Ascending aorta (tissue), 2 donors: Measurements from ENCODE around the gene TREX2. TPM values are rescaled to one million over a fixed set of nuclear protein-coding genes. Genes with fewer than 3 reads are reported as not detected.

ENCODE experiments used
- DNase-seq, 2 donors: peaks; one replicate each; pipeline ENCODE4 v3.0.0-alpha.2; 2019; ENCODE audit warnings: low spot score in 2 of 2
- H3K27ac ChIP-seq, 2 donors: fragments of 200-600 bp; sonication (generic); one replicate each; pipeline ENCODE4 v1.5.1; 2016 to 2017; ENCODE audit warnings: mild to moderate bottlenecking in 1 of 2
- H3K27me3 ChIP-seq: fragments of 200-600 bp; sonication (generic); one replicate; pipeline ENCODE4 v1.5.1; 2017
- H3K36me3 ChIP-seq, 2 donors: fragments of 200-600 bp; sonication (generic); one replicate each; pipeline ENCODE4 v1.5.1; 2016
- H3K4me1 ChIP-seq, 2 donors: fragments of 200-600 bp; sonication (generic); one replicate each; pipeline ENCODE4 v1.5.1; 2016 to 2017; ENCODE audit warnings: mild to moderate bottlenecking in 1 of 2
- H3K4me3 ChIP-seq, 2 donors: fragments of 200-600 bp; sonication (generic); one replicate each; pipeline ENCODE4 v1.5.1; 2016 to 2017; ENCODE audit warnings: mild to moderate bottlenecking in 1 of 2
- H3K9me3 ChIP-seq, 2 donors: fragments of 200-600 bp; sonication (generic); one replicate each; pipeline ENCODE4 v1.5.1; 2016
- CTCF ChIP-seq, 3 experiments: fragments of 200-600 bp in 2 of 3; fragments of 450-650 bp in 1 of 3; sonication (generic) in 2 of 3; IDR thresholded peaks; one replicate each; pipeline ENCODE4 v1.5.1; 2016 to 2019; ENCODE audit warnings: antibody characterized with exemption in 3 of 3, mild to moderate bottlenecking in 1 of 3, moderate library complexity in 1 of 3
- intact Hi-C: fragments of 100-400 bp; cut with DNase I; formaldehyde crosslinking; loops from one replicate; pipeline ENCODE4 v1.15.1; 2023
- total RNA-seq: library from RNA; depleted of rRNA; stranded (reverse); fragments of >200 nt; gene quantifications from one replicate; pipeline ENCODE4 v1.1.0, GENCODE V29; 2016

TREX2 gene
- total RNA-seq, 1 donor from 2014 or later = 0.21 TPM

- intact Hi-C loops = loop anchor here (1.0 to 10.0 kb wide), 2 partner anchors 9 to 896 kb away; partner anchors contain the start of genes EMD and FLNA
- peak overlapping the region; percentile 80 to 94 for H3K27ac ChIP-seq
- no peaks in the 10 kb centered on the region for H3K9me3 ChIP-seq
- no peak for TF ChIP-seq CTCF (IDR thresholded peaks at IDR 0.05)
- H3K4me3 ChIP-seq = no peak overlapping the region
- no peaks in the 10 kb centered on the region for H3K27me3 ChIP-seq
- peaks cover 4 to 36% of the 10 kb centered on the region in 2 donors for H3K4me1 ChIP-seq
- H3K36me3 ChIP-seq = no peaks in the 10 kb centered on the region
- no peak for DNase-seq
Measured at GRCh38 chrX:153478746-153479145, 32.9 kb upstream of the TREX2 start.

- Histone ChIP-seq H3K4me1 (peaks cover 4 to 30% of the 10 kb centered on the region in 2 donors), H3K27ac (peak overlapping the region; percentile 80 to 94), H3K36me3 (no peaks in the 10 kb centered on the region), H3K4me3 (no peak overlapping the region), H3K27me3 (no peaks in the 10 kb centered on the region), H3K9me3 (no peaks in the 10 kb centered on the region)
- TF ChIP-seq CTCF (IDR thresholded peaks at IDR 0.05) = no peak
- intact Hi-C loops = loop anchor here (1.0 to 10.0 kb wide), 2 partner anchors 9 to 897 kb away; partner anchors contain the start of genes EMD and FLNA
- no peak for DNase-seq
Measured at GRCh38 chrX:153477901-153478300, 32.0 kb upstream of the TREX2 start.

- no peak for DNase-seq
- no peaks in the 10 kb centered on the region for H3K36me3 ChIP-seq
- H3K4me3 ChIP-seq = peak overlapping the region in 1 of 2 donors; percentile 34
- H3K27ac ChIP-seq = peak overlapping the region; percentile 80 to 94
- intact Hi-C loops = loop anchor here (10.0 kb wide), 1 partner anchor 897 kb away; the partner anchor contains the start of genes EMD and FLNA
- no peaks in the 10 kb centered on the region for H3K27me3 ChIP-seq
- no peaks in the 10 kb centered on the region for H3K9me3 ChIP-seq
- H3K4me1 ChIP-seq = peaks cover 4 to 30% of the 10 kb centered on the region in 2 donors
- no peak for TF ChIP-seq CTCF (IDR thresholded peaks at IDR 0.05)
Measured at GRCh38 chrX:153477364-153477857, 31.6 kb upstream of the TREX2 start.

- H3K9me3 ChIP-seq = no peaks in the 10 kb centered on the region
- H3K27me3 ChIP-seq = no peaks in the 10 kb centered on the region
- TF ChIP-seq CTCF (IDR thresholded peaks at IDR 0.05) = no peak
- H3K4me1 ChIP-seq = peaks cover 4 to 30% of the 10 kb centered on the region in 2 donors
- no peak for DNase-seq
- no peaks in the 10 kb centered on the region for H3K36me3 ChIP-seq
- H3K4me3 ChIP-seq = peak overlapping the region in 1 of 2 donors; percentile 34
- intact Hi-C loops = loop anchor here (10.0 kb wide), 1 partner anchor 898 kb away; the partner anchor contains the start of genes EMD and FLNA
- H3K27ac ChIP-seq = peak overlapping the region; percentile 80 to 94
Measured at GRCh38 chrX:153476666-153477363, 31.0 kb upstream of the TREX2 start.

- Histone ChIP-seq H3K9me3 (no peaks in the 10 kb centered on the region), H3K36me3 (no peaks in the 10 kb centered on the region), H3K4me3 (no peak overlapping the region), H3K4me1 (peaks cover 4 to 33% of the 10 kb centered on the region in 2 donors), H3K27ac (peak overlapping the region; percentile 80 to 94), H3K27me3 (no peaks in the 10 kb centered on the region)
- no peak for TF ChIP-seq CTCF (IDR thresholded peaks at IDR 0.05)
- intact Hi-C loops = loop anchor here (10.0 kb wide), 1 partner anchor 899 kb away; the partner anchor contains the start of genes EMD and FLNA
- DNase-seq = no peak
Measured at GRCh38 chrX:153475751-153476281, 30.0 kb upstream of the TREX2 start.
